Gastrocnemius medialis (tissue), 4 donors: ENCODE data around the gene TRIM7. TPM values are rescaled to one million over a fixed set of nuclear protein-coding genes. Genes with fewer than 3 reads are reported as not detected.

Experiments used
- ATAC-seq, 2 donors: fragments of 150-250 bp; one replicate each; pipeline ENCODE4 v1.9.1; 2016
- DNase-seq, 2 donors: peaks; one replicate each; pipeline ENCODE4 v3.0.0-alpha.2; 2019
- H3K27ac ChIP-seq, 4 donors: fragments of 200-600 bp; sonication (generic); 1 replicate in 1 of 4; 2 replicates in 3 of 4; pipeline ENCODE4 v1.5.1; 2016 to 2018; ENCODE audit warnings: mild to moderate bottlenecking in 2 of 4, moderate library complexity in 1 of 4
- H3K27me3 ChIP-seq, 3 donors: fragments of 200-600 bp; sonication (generic) in 2 of 3; 1 replicate in 1 of 3; 2 replicates in 2 of 3; pipeline versions ENCODE4 v1.5.1 to v1.6.0; 2016 to 2019; ENCODE audit warnings: mild to moderate bottlenecking in 1 of 3, moderate library complexity in 1 of 3
- H3K36me3 ChIP-seq, 2 donors: fragments of 200-600 bp; sonication (generic) in 1 of 2; one replicate each; pipeline ENCODE4 v1.5.1; 2017 to 2018
- H3K4me1 ChIP-seq, 2 donors: fragments of 200-600 bp; sonication (generic) in 1 of 2; one replicate each; pipeline ENCODE4 v1.5.1; 2016 to 2017; ENCODE audit warnings: mild to moderate bottlenecking in 2 of 2
- H3K4me3 ChIP-seq, 4 donors: fragments of 200-600 bp; sonication (generic) in 3 of 4; 1 replicate in 1 of 4; 2 replicates in 3 of 4; pipeline ENCODE4 v1.5.1; 2016 to 2019; ENCODE audit warnings: mild to moderate bottlenecking in 2 of 4
- H3K9me3 ChIP-seq, 3 donors: fragments of 200-600 bp; sonication (generic) in 2 of 3; 1 replicate in 1 of 3; 2 replicates in 2 of 3; pipeline ENCODE4 v1.5.1; 2016 to 2019
- CTCF ChIP-seq, 5 experiments: fragments of 450-650 bp in 3 of 5; fragments of 200-600 bp in 2 of 5; sonication (generic) in 2 of 5; IDR thresholded peaks in 4 of 5; conservative IDR thresholded peaks in 1 of 5; 1 replicate in 4 of 5; 2 replicates in 1 of 5; pipeline ENCODE4 v1.5.1; 2016 to 2019; ENCODE audit warnings: antibody characterized with exemption in 5 of 5, mild to moderate bottlenecking in 3 of 5, moderate library complexity in 3 of 5
- POLR2A ChIP-seq, 2 donors: fragments of 450-650 bp; IDR thresholded peaks; one replicate each; pipeline ENCODE4 v1.6.1; 2017; ENCODE audit warnings: antibody characterized with exemption in 2 of 2, mild to moderate bottlenecking in 2 of 2, moderate library complexity in 2 of 2
- in situ Hi-C, 4 donors: fragments of 200-750 bp; cut with MboI; loops; one replicate each; pipeline versions ENCODE4 v1.15.0 to v1.8.0; 2017; ENCODE audit warnings: low sequenced_read_pairs in 4 of 4
- intact Hi-C: fragments of 100-400 bp; cut with DNase I; formaldehyde crosslinking; loops from one replicate; pipeline ENCODE4 v1.15.1; 2023; ENCODE audit warnings: low total_unique reads
- microRNA-seq, 2 donors: library from miRNA; unstranded; fragments of <30 nt; microRNA quantifications; one replicate each; pipeline ENCODE4, GENCODE V29; 2016; ENCODE audit warnings: borderline replicate concordance in 2 of 2
- total RNA-seq, 4 donors: library from RNA; depleted of rRNA; stranded (reverse); fragments of >200 nt; gene quantifications; one replicate each; pipeline versions ENCODE4 v1.1.0 to v1.2.3, GENCODE V29; 2016

Gene TRIM7
- total RNA-seq, 4 donors from 2014 or later = 27.9 to 58.4 (median 47.1) TPM

GRCh38 chr5:181145133-181145532 lies 59.9 kb downstream of the TRIM7 start:
- Histone ChIP-seq H3K4me3 (no peak overlapping the region), H3K36me3 (no peaks in the 10 kb centered on the region), H3K27me3 (peaks cover 3 to 20% (median 6%) of the 10 kb centered on the region in 3 donors), H3K9me3 (no peaks in the 10 kb centered on the region), H3K27ac (no peak overlapping the region), H3K4me1 (no peaks in the 10 kb centered on the region)
- no peak for ATAC-seq
- TF ChIP-seq CTCF (IDR thresholded peaks at IDR 0.05 in 4 of 5, conservative IDR thresholded peaks at IDR 0.05 in 1 of 5) (no peak), POLR2A (IDR thresholded peaks at IDR 0.05) (no peak)
- DNase-seq = no peak
- intact Hi-C loops (no loop called here), in situ Hi-C loops (no loop called here)

Small RNA genes within 50 kb of the gene (microRNA-seq; reads per million reads assigned to microRNA genes)
- gene MIR4638 = 0 to 2.4 reads per million in 2 donors

Other genes with a start within 250 kb of the TRIM7 start
- gene BTNL3, start 216.3 kb downstream of the TRIM7 start, total RNA-seq = under 1 TPM in 1 of 4 donors, not detected in 3; 0.17 TPM
- gene BTNL9, start 164.9 kb downstream of the TRIM7 start, total RNA-seq = 10 to 100 TPM; 14.5 to 28.6 (median 20.1) TPM
- gene OR2V1, start 74.0 kb downstream of the TRIM7 start, total RNA-seq = not detected
- not detected for gene OR2V2, start 57.6 kb downstream of the TRIM7 start, total RNA-seq
- gene TRIM41, start 18.1 kb upstream of the TRIM7 start, total RNA-seq = 10 to 100 TPM; 15.6 to 23.5 (median 21.6) TPM
- 1,000 to 10,000 TPM; 1,697 to 2,187 (median 1,957) TPM for gene RACK1, start 38.7 kb upstream of the TRIM7 start, total RNA-seq
- 1 to 10 TPM; 1.3 to 4.9 (median 3.4) TPM for gene TRIM52, start 55.9 kb upstream of the TRIM7 start, total RNA-seq
- gene OR4F3, start 162.1 kb upstream of the TRIM7 start, total RNA-seq = not detected